ENCODE results near the gene RFT1. TPM values are rescaled to one million over a fixed set of nuclear protein-coding genes. Genes with fewer than 3 reads are reported as not detected.
"Not testable (repeated sequence)": the region's sequence is repeated elsewhere in the genome, so short reads cannot be mapped to it uniquely, and the experiment has no call there.

Gene RFT1
- total and polyA plus RNA-seq, 2 donors: 8.0 to 15.6 TPM

GRCh38 chr3:53153264-53153823 lies 23.1 kb upstream of the RFT1 start:
- Histone ChIP-seq H3K27ac (ENCODE audit: low read depth in 1 of 2, low read length in 1 of 2) (no peak overlapping the region), H3K27me3 (ENCODE audit: control insufficient read depth in 2 of 2, insufficient read depth in 1 of 2, low read length in 1 of 2) (peaks cover 14 to 40% of the 10 kb centered on the region in 2 donors), H3K9me3 (ENCODE audit: control insufficient read depth in 2 of 2, insufficient read depth in 1 of 2, low read length in 1 of 2) (peaks cover 0 to 3% of the 10 kb centered on the region in 2 donors), H3K4me3 (ENCODE audit: low read length in 2 of 2) (no peak overlapping the region), H3K4me1 (ENCODE audit: control insufficient read depth in 2 of 2, insufficient read depth in 2 of 2, low read length in 2 of 2) (peaks cover 0 to 2% of the 10 kb centered on the region in 2 donors), H3K36me3 (ENCODE audit: control insufficient read depth in 2 of 2, insufficient read depth in 2 of 2, low read length in 1 of 2) (no peaks in the 10 kb centered on the region)
- 77% methylated on average over 3 of the region's 3 CpGs for WGBS
- DNase-seq (ENCODE audit: low read depth in 6 of 9, low spot score in 9 of 9): no peak

GRCh38 chr3:53151870-53152660 lies 21.8 kb upstream of the RFT1 start:
- no peak for DNase-seq (ENCODE audit: low read depth in 6 of 9, low spot score in 9 of 9)
- WGBS: 95% methylated on average over 20 of the region's 20 CpGs

GRCh38 chr3:53151465-53151864 lies 21.2 kb upstream of the RFT1 start:
- WGBS: 97% methylated on average over 5 of the region's 5 CpGs
- H3K27ac ChIP-seq (ENCODE audit: low read depth in 1 of 2, low read length in 1 of 2): no peak overlapping the region

More at GRCh38 chr3:53151870-53152660, 21.8 kb upstream of the RFT1 start:
- H3K27me3 ChIP-seq (ENCODE audit: control insufficient read depth in 2 of 2, insufficient read depth in 1 of 2, low read length in 1 of 2): peaks cover 14 to 27% of the 10 kb centered on the region in 2 donors
- H3K4me3 ChIP-seq (ENCODE audit: low read length in 2 of 2): no peak overlapping the region
- peaks cover 0 to 2% of the 10 kb centered on the region in 2 donors for H3K4me1 ChIP-seq (ENCODE audit: control insufficient read depth in 2 of 2, insufficient read depth in 2 of 2, low read length in 2 of 2)
- no peak overlapping the region for H3K27ac ChIP-seq (ENCODE audit: low read depth in 1 of 2, low read length in 1 of 2)
- no peaks in the 10 kb centered on the region for H3K36me3 ChIP-seq (ENCODE audit: control insufficient read depth in 2 of 2, insufficient read depth in 2 of 2, low read length in 1 of 2)
- peaks cover 0 to 3% of the 10 kb centered on the region in 2 donors for H3K9me3 ChIP-seq (ENCODE audit: control insufficient read depth in 2 of 2, insufficient read depth in 1 of 2, low read length in 1 of 2)

GRCh38 chr3:53151086-53151438 lies 20.8 kb upstream of the RFT1 start:
- H3K4me1 ChIP-seq (ENCODE audit: control insufficient read depth in 2 of 2, insufficient read depth in 2 of 2, low read length in 2 of 2); DNase-seq (ENCODE audit: low read depth in 6 of 9, low spot score in 9 of 9); H3K36me3 ChIP-seq (ENCODE audit: control insufficient read depth in 2 of 2, insufficient read depth in 2 of 2, low read length in 1 of 2); H3K27ac ChIP-seq (ENCODE audit: low read depth in 1 of 2, low read length in 1 of 2); H3K9me3 ChIP-seq (ENCODE audit: control insufficient read depth in 2 of 2, insufficient read depth in 1 of 2, low read length in 1 of 2); H3K4me3 ChIP-seq (ENCODE audit: low read length in 2 of 2): not testable (repeated sequence)
- 96% methylated on average over 9 of the region's 9 CpGs for WGBS
- peaks cover 5 to 17% of the 10 kb centered on the region in 2 donors for H3K27me3 ChIP-seq (ENCODE audit: control insufficient read depth in 2 of 2, insufficient read depth in 1 of 2, low read length in 1 of 2)

More at GRCh38 chr3:53151465-53151864, 21.2 kb upstream of the RFT1 start:
- H3K4me1 ChIP-seq (ENCODE audit: control insufficient read depth in 2 of 2, insufficient read depth in 2 of 2, low read length in 2 of 2): peaks cover 0 to 2% of the 10 kb centered on the region in 2 donors
- no peaks in the 10 kb centered on the region for H3K36me3 ChIP-seq (ENCODE audit: control insufficient read depth in 2 of 2, insufficient read depth in 2 of 2, low read length in 1 of 2)
- H3K9me3 ChIP-seq (ENCODE audit: control insufficient read depth in 2 of 2, insufficient read depth in 1 of 2, low read length in 1 of 2): peaks cover 0 to 3% of the 10 kb centered on the region in 2 donors
- no peak overlapping the region for H3K4me3 ChIP-seq (ENCODE audit: low read length in 2 of 2)
- no peak for DNase-seq (ENCODE audit: low read depth in 6 of 9, low spot score in 9 of 9)
- H3K27me3 ChIP-seq (ENCODE audit: control insufficient read depth in 2 of 2, insufficient read depth in 1 of 2, low read length in 1 of 2): peaks cover 9 to 21% of the 10 kb centered on the region in 2 donors

- H3K27me3 ChIP-seq (ENCODE audit: control insufficient read depth in 2 of 2, insufficient read depth in 1 of 2, low read length in 1 of 2): peaks cover 3 to 11% of the 10 kb centered on the region in 2 donors
- WGBS: 95% methylated on average over 7 of the region's 7 CpGs
- no peak for DNase-seq (ENCODE audit: low read depth in 6 of 9, low spot score in 9 of 9)
These were observed 20.2 kb upstream of the RFT1 start for GRCh38 chr3:53150247-53151085.

GRCh38 chr3:53149699-53150098 lies 19.5 kb upstream of the RFT1 start:
- Histone ChIP-seq H3K9me3 (ENCODE audit: control insufficient read depth in 2 of 2, insufficient read depth in 1 of 2, low read length in 1 of 2) (peaks cover 0 to 3% of the 10 kb centered on the region in 2 donors), H3K27ac (ENCODE audit: low read depth in 1 of 2, low read length in 1 of 2) (no peak overlapping the region), H3K4me1 (ENCODE audit: control insufficient read depth in 2 of 2, insufficient read depth in 2 of 2, low read length in 2 of 2) (no peaks in the 10 kb centered on the region), H3K4me3 (ENCODE audit: low read length in 2 of 2) (no peak overlapping the region), H3K27me3 (ENCODE audit: control insufficient read depth in 2 of 2, insufficient read depth in 1 of 2, low read length in 1 of 2) (peaks cover 0 to 4% of the 10 kb centered on the region in 2 donors), H3K36me3 (ENCODE audit: control insufficient read depth in 2 of 2, insufficient read depth in 2 of 2, low read length in 1 of 2) (no peaks in the 10 kb centered on the region)
- 87% methylated on average over 4 of the region's 4 CpGs for WGBS
- no peak for DNase-seq (ENCODE audit: low read depth in 6 of 9, low spot score in 9 of 9)

More at GRCh38 chr3:53150247-53151085, 20.2 kb upstream of the RFT1 start:
- H3K9me3 ChIP-seq (ENCODE audit: control insufficient read depth in 2 of 2, insufficient read depth in 1 of 2, low read length in 1 of 2): peaks cover 0 to 3% of the 10 kb centered on the region in 2 donors
- H3K27ac ChIP-seq (ENCODE audit: low read depth in 1 of 2, low read length in 1 of 2): no peak overlapping the region
- H3K36me3 ChIP-seq (ENCODE audit: control insufficient read depth in 2 of 2, insufficient read depth in 2 of 2, low read length in 1 of 2): no peaks in the 10 kb centered on the region
- H3K4me3 ChIP-seq (ENCODE audit: low read length in 2 of 2): no peak overlapping the region
- H3K4me1 ChIP-seq (ENCODE audit: control insufficient read depth in 2 of 2, insufficient read depth in 2 of 2, low read length in 2 of 2): no peaks in the 10 kb centered on the region

- H3K36me3 ChIP-seq (ENCODE audit: control insufficient read depth in 2 of 2, insufficient read depth in 2 of 2, low read length in 1 of 2): no peaks in the 10 kb centered on the region
- WGBS: 97% methylated on average over 13 of the region's 13 CpGs
- DNase-seq (ENCODE audit: low read depth in 6 of 9, low spot score in 9 of 9): no peak
- H3K27ac ChIP-seq (ENCODE audit: low read depth in 1 of 2, low read length in 1 of 2): no peak overlapping the region
- no peaks in the 10 kb centered on the region for H3K4me1 ChIP-seq (ENCODE audit: control insufficient read depth in 2 of 2, insufficient read depth in 2 of 2, low read length in 2 of 2)
- H3K9me3 ChIP-seq (ENCODE audit: control insufficient read depth in 2 of 2, insufficient read depth in 1 of 2, low read length in 1 of 2): peaks cover 0 to 3% of the 10 kb centered on the region in 2 donors
- H3K27me3 ChIP-seq (ENCODE audit: control insufficient read depth in 2 of 2, insufficient read depth in 1 of 2, low read length in 1 of 2): peaks cover 0 to 3% of the 10 kb centered on the region in 2 donors
- H3K4me3 ChIP-seq (ENCODE audit: low read length in 2 of 2): no peak overlapping the region
These were observed 18.9 kb upstream of the RFT1 start for GRCh38 chr3:53149006-53149690.

GRCh38 chr3:53147903-53148400 lies 17.7 kb upstream of the RFT1 start:
- Histone ChIP-seq H3K9me3 (ENCODE audit: control insufficient read depth in 2 of 2, insufficient read depth in 1 of 2, low read length in 1 of 2) (no peaks in the 10 kb centered on the region), H3K4me1 (ENCODE audit: control insufficient read depth in 2 of 2, insufficient read depth in 2 of 2, low read length in 2 of 2) (no peaks in the 10 kb centered on the region), H3K36me3 (ENCODE audit: control insufficient read depth in 2 of 2, insufficient read depth in 2 of 2, low read length in 1 of 2) (no peaks in the 10 kb centered on the region), H3K27ac (ENCODE audit: low read depth in 1 of 2, low read length in 1 of 2) (no peak overlapping the region), H3K27me3 (ENCODE audit: control insufficient read depth in 2 of 2, insufficient read depth in 1 of 2, low read length in 1 of 2) (no peaks in the 10 kb centered on the region), H3K4me3 (ENCODE audit: low read length in 2 of 2) (no peak overlapping the region)
- no peak for DNase-seq (ENCODE audit: low read depth in 6 of 9, low spot score in 9 of 9)
- 99% methylated on average over 2 of the region's 2 CpGs for WGBS
